Measurements from ENCODE around the gene RNF208.

DNA sequence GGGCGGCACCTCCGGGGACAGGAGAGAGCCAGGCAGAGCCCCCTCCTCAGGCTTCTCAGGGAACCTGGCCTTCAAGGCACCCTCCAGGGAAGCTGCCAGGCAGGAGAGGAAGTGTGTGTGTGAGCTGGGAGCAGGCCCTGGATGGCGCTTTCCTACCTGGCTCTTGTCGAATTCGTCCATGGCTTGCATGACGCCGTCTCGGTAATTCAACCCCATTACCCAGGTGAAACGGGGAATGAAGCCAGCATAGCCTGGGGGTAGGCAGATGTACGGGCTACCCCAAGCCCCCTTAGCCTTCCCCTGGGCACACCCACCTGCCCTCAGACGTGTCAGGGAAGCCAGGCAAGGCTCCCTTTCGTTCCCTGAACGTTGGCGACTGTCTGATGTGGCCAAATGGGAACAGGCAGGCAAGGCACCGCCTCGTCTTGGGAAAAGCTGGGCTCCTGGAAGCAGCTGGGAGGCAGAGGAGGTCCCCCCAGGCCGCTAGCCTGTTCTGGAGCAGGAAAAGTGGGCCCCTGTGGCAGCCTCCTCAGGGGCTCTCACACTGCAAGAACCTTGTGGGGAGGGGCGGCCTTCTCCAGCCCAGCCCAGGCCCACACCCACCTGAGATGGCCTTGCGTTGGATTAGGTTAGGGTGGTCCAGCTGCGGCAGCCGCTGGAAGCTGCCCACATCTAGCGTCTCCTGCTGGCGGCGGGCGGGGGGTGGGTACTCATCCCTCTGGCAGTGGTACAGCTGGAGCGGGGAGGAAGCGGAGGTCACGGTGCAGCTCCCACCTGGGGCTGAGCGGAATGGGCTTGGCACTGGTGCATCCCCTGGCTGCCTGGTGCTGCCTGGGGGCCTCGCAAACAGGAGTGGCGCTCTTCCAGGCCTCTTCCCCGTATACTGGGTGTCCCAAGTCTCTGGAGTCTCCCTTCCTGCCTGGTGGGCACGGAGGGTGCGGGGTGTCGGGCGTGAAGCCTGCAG is 22.7 kb upstream of the RNF208 start:
- TF ChIP-seq, protein P1, sequence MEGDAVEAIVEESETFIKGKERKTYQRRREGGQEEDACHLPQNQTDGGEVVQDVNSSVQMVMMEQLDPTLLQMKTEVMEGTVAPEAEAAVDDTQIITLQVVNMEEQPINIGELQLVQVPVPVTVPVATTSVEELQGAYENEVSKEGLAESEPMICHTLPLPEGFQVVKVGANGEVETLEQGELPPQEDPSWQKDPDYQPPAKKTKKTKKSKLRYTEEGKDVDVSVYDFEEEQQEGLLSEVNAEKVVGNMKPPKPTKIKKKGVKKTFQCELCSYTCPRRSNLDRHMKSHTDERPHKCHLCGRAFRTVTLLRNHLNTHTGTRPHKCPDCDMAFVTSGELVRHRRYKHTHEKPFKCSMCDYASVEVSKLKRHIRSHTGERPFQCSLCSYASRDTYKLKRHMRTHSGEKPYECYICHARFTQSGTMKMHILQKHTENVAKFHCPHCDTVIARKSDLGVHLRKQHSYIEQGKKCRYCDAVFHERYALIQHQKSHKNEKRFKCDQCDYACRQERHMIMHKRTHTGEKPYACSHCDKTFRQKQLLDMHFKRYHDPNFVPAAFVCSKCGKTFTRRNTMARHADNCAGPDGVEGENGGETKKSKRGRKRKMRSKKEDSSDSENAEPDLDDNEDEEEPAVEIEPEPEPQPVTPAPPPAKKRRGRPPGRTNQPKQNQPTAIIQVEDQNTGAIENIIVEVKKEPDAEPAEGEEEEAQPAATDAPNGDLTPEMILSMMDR (IDR thresholded peaks at IDR 0.05), result no peak
- no peak for TF ChIP-seq POLR2A (IDR thresholded peaks at IDR 0.05)

Measured in testis (tissue), 2 donors.